Measurements from ENCODE around the gene AFF2. TPM values are rescaled to one million over a fixed set of nuclear protein-coding genes. Genes with fewer than 3 reads are reported as not detected.

The AFF2 gene
- total and polyA plus RNA-seq, 2 donors (not counting 3 experiments of a cell fraction or from before 2014, with no cell fraction given): 0.03 to 0.07 TPM

DNA sequence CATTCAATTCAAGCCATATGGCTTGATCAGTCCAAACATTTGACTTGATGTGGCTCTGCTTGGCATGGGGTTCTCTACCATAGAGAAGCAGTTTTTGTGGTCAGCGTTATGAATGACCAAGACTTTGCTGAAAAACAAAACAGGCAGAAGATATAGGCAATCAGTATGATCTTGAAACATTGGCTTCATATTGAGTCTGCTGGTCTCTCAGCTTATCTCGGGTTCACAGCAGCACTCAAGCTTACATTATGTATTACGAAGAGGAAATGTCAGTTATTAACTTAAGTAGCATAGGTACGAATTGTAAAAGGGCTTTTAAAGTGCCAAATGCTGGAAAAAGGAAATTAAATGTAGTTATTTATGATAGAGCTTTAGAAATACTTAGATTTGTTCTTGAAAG, 99.0 kb downstream of the AFF2 start:
- DNase-seq (ENCODE audit: low read depth, low spot score) (no peak), FAIRE-seq (no peak)
- no peaks in the 10 kb centered on the region for H3K27me3 ChIP-seq (ENCODE audit: control insufficient read depth in 2 of 2, insufficient read depth in 2 of 2, low read length in 2 of 2)
- H3K9ac ChIP-seq (replicated peaks; ENCODE audit: extremely low read depth, insufficient read depth, low read length): no peak overlapping the region
- ChIA-PET CTCF (no interaction called here), POLR2A (no interaction called here)
- no peak overlapping the region for H3K4me3 ChIP-seq (replicated peaks in 1 of 3; ENCODE audit: insufficient read depth in 1 of 3, low read depth in 1 of 3, low read length in 3 of 3)
- H3K4me1 ChIP-seq (ENCODE audit: control insufficient read depth, extremely low read depth, insufficient read depth, low read length): no peaks in the 10 kb centered on the region
- H3K9me3 ChIP-seq (replicated peaks; ENCODE audit: control insufficient read depth, insufficient read depth, low read length): no peaks in the 10 kb centered on the region
- no peaks in the 10 kb centered on the region for H3K79me2 ChIP-seq (ENCODE audit: control insufficient read depth, insufficient read depth, low read length)
- H2AFZ ChIP-seq (ENCODE audit: low read depth, low read length): no peak overlapping the region
- dilution Hi-C loops (cut with MboI; ENCODE audit: extremely low pct_ligation_motif_present, low sequenced_read_pairs) (no loop called here), intact Hi-C loops (cut with micrococcal nuclease) (no loop called here)
- no peaks in the 10 kb centered on the region for H3K36me3 ChIP-seq (ENCODE audit: control insufficient read depth in 2 of 2, extremely low read depth in 1 of 2, insufficient read depth in 2 of 2, low read length in 2 of 2)
- no peaks in the 10 kb centered on the region for H3K9me1 ChIP-seq (replicated peaks; ENCODE audit: control insufficient read depth, extremely low read depth, insufficient read depth, low read length)
- H4K20me1 ChIP-seq (replicated peaks; ENCODE audit: control insufficient read depth, extremely low read depth, insufficient read depth, low read length): no peaks in the 10 kb centered on the region
- H3K4me2 ChIP-seq (ENCODE audit: insufficient read depth, low read length): no peak overlapping the region
- no peak overlapping the region for H3K27ac ChIP-seq (ENCODE audit: insufficient read depth, low read depth, low read length)
- TF ChIP-seq POLR2A (IDR thresholded peaks at IDR 0.05; ENCODE audit: low read depth, low read length) (no peak), POLR2AphosphoS5 (IDR thresholded peaks at IDR 0.05; ENCODE audit: insufficient read depth, low read depth, low read length) (no peak), FOS (IDR thresholded peaks at IDR 0.05; ENCODE audit: borderline replicate concordance, insufficient read depth, low read length) (no peak), JUN (IDR thresholded peaks at IDR 0.05; ENCODE audit: borderline replicate concordance, insufficient read depth, insufficient read length, low read depth) (no peak), GATA2 (IDR thresholded peaks at IDR 0.05; ENCODE audit: insufficient read depth, insufficient read length, low read depth, low read length) (no peak), EZH2 (IDR thresholded peaks at IDR 0.05; ENCODE audit: borderline replicate concordance, low read depth, low read length, severe bottlenecking) (no peak), MYC (IDR thresholded peaks at IDR 0.05; ENCODE audit: low read depth, low read length) (no peak)
- TF ChIP-seq, protein P1, sequence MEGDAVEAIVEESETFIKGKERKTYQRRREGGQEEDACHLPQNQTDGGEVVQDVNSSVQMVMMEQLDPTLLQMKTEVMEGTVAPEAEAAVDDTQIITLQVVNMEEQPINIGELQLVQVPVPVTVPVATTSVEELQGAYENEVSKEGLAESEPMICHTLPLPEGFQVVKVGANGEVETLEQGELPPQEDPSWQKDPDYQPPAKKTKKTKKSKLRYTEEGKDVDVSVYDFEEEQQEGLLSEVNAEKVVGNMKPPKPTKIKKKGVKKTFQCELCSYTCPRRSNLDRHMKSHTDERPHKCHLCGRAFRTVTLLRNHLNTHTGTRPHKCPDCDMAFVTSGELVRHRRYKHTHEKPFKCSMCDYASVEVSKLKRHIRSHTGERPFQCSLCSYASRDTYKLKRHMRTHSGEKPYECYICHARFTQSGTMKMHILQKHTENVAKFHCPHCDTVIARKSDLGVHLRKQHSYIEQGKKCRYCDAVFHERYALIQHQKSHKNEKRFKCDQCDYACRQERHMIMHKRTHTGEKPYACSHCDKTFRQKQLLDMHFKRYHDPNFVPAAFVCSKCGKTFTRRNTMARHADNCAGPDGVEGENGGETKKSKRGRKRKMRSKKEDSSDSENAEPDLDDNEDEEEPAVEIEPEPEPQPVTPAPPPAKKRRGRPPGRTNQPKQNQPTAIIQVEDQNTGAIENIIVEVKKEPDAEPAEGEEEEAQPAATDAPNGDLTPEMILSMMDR (IDR thresholded peaks at IDR 0.05; ENCODE audit: extremely low read depth in 1 of 2, insufficient read depth in 1 of 2, low read depth in 1 of 2, low read length in 2 of 2): no peak
- TF ChIP-seq, protein P2, sequence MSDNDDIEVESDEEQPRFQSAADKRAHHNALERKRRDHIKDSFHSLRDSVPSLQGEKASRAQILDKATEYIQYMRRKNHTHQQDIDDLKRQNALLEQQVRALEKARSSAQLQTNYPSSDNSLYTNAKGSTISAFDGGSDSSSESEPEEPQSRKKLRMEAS (IDR thresholded peaks at IDR 0.05; ENCODE audit: insufficient read depth, insufficient read length): no peak
- BruUV-seq (replicated peaks): no TSS peak

Data from endothelial cell of umbilical vein (primary cell).